HG02885 (cell line): ENCODE data around the gene TLR1.

ENCODE experiments used
- ATAC-seq: cut with Tn5 transposase; IDR thresholded peaks from one replicate; pipeline ENCODE4 v1.9.1; 2021; ENCODE audit warnings: mild to moderate bottlenecking; ENCODE audit not compliant: unreplicated experiment, poor library complexity

The TLR1 gene

GRCh38 chr4:38749336-38749735, 55.3 kb downstream of the TLR1 start:
- no peak for ATAC-seq

- ATAC-seq = no peak
Measured at GRCh38 chr4:38747629-38748028, 57.0 kb downstream of the TLR1 start.
